Measurements from ENCODE around the gene CMTM7. TPM values are rescaled to one million over a fixed set of nuclear protein-coding genes. Genes with fewer than 3 reads are reported as not detected.

CMTM7 gene
- total and polyA plus RNA-seq, 10 of the 15 experiments (the other 5 are each of a cell fraction or from before 2014, with no cell fraction given): 3.7 to 36.4 (median 14.7) TPM

DNA sequence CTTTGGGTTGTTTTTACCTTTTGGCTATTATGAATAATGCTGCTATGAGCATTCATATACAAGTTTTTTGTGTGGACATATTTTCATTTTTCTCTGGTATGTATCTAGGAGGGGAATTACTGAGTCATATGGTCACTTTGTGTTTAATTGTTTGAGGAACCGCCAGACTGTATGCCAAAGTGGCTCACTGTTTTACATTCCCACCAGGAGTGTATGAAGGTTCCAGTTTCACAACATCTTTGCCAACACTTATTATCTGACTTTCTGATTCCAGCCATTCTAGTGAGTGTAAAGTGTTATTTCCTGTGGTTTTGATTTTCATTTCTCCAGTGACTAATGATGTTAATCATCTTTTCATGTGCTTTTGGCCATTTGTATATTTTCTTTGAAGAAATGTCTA, 51.8 kb downstream of the CMTM7 start (continued):
- TF ChIP-seq SPI1 (IDR thresholded peaks at IDR 0.05; ENCODE audit: borderline replicate concordance, insufficient read depth, low read depth, low read length) (no peak), GATAD2B (conservative IDR thresholded peaks at IDR 0.05; ENCODE audit: low read depth) (no peak), NR2C1 (IDR thresholded peaks at IDR 0.05) (no peak), KAT2A (conservative IDR thresholded peaks at IDR 0.05; ENCODE audit: control insufficient read depth, low read depth, low read length) (no peak), TCF12 (IDR thresholded peaks at IDR 0.05; ENCODE audit: low read depth, low read length) (no peak), MTA2 (IDR thresholded peaks at IDR 0.05; ENCODE audit: low read depth) (peak; percentile 79), NFYA (IDR thresholded peaks at IDR 0.05; ENCODE audit: borderline replicate concordance, low read depth, low read length) (no peak), NR2C2 (IDR thresholded peaks at IDR 0.05; ENCODE audit: borderline replicate concordance, control insufficient read depth, insufficient read length, low read depth) (no peak), BCL11A (IDR thresholded peaks at IDR 0.05; ENCODE audit: low read depth, low read length) (no peak), IKZF1 (conservative IDR thresholded peaks at IDR 0.05) (peak; percentile 77), MXI1 (IDR thresholded peaks at IDR 0.05; ENCODE audit: low read depth, low read length) (no peak), TAF1 (IDR thresholded peaks at IDR 0.05; ENCODE audit: borderline replicate concordance, low read depth, low read length) (no peak)
- TF ChIP-seq, protein P1, sequence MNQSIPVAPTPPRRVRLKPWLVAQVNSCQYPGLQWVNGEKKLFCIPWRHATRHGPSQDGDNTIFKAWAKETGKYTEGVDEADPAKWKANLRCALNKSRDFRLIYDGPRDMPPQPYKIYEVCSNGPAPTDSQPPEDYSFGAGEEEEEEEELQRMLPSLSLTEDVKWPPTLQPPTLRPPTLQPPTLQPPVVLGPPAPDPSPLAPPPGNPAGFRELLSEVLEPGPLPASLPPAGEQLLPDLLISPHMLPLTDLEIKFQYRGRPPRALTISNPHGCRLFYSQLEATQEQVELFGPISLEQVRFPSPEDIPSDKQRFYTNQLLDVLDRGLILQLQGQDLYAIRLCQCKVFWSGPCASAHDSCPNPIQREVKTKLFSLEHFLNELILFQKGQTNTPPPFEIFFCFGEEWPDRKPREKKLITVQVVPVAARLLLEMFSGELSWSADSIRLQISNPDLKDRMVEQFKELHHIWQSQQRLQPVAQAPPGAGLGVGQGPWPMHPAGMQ (IDR thresholded peaks at IDR 0.05; ENCODE audit: borderline replicate concordance): no peak
- TF ChIP-seq, protein P2, sequence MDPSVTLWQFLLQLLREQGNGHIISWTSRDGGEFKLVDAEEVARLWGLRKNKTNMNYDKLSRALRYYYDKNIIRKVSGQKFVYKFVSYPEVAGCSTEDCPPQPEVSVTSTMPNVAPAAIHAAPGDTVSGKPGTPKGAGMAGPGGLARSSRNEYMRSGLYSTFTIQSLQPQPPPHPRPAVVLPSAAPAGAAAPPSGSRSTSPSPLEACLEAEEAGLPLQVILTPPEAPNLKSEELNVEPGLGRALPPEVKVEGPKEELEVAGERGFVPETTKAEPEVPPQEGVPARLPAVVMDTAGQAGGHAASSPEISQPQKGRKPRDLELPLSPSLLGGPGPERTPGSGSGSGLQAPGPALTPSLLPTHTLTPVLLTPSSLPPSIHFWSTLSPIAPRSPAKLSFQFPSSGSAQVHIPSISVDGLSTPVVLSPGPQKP (IDR thresholded peaks at IDR 0.05; ENCODE audit: low read depth, low read length): no peak
- TF ChIP-seq, protein P3, sequence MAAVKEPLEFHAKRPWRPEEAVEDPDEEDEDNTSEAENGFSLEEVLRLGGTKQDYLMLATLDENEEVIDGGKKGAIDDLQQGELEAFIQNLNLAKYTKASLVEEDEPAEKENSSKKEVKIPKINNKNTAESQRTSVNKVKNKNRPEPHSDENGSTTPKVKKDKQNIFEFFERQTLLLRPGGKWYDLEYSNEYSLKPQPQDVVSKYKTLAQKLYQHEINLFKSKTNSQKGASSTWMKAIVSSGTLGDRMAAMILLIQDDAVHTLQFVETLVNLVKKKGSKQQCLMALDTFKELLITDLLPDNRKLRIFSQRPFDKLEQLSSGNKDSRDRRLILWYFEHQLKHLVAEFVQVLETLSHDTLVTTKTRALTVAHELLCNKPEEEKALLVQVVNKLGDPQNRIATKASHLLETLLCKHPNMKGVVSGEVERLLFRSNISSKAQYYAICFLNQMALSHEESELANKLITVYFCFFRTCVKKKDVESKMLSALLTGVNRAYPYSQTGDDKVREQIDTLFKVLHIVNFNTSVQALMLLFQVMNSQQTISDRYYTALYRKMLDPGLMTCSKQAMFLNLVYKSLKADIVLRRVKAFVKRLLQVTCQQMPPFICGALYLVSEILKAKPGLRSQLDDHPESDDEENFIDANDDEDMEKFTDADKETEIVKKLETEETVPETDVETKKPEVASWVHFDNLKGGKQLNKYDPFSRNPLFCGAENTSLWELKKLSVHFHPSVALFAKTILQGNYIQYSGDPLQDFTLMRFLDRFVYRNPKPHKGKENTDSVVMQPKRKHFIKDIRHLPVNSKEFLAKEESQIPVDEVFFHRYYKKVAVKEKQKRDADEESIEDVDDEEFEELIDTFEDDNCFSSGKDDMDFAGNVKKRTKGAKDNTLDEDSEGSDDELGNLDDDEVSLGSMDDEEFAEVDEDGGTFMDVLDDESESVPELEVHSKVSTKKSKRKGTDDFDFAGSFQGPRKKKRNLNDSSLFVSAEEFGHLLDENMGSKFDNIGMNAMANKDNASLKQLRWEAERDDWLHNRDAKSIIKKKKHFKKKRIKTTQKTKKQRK (IDR thresholded peaks at IDR 0.05; ENCODE audit: low read depth, low read length): no peak
- TF ChIP-seq, protein P4, sequence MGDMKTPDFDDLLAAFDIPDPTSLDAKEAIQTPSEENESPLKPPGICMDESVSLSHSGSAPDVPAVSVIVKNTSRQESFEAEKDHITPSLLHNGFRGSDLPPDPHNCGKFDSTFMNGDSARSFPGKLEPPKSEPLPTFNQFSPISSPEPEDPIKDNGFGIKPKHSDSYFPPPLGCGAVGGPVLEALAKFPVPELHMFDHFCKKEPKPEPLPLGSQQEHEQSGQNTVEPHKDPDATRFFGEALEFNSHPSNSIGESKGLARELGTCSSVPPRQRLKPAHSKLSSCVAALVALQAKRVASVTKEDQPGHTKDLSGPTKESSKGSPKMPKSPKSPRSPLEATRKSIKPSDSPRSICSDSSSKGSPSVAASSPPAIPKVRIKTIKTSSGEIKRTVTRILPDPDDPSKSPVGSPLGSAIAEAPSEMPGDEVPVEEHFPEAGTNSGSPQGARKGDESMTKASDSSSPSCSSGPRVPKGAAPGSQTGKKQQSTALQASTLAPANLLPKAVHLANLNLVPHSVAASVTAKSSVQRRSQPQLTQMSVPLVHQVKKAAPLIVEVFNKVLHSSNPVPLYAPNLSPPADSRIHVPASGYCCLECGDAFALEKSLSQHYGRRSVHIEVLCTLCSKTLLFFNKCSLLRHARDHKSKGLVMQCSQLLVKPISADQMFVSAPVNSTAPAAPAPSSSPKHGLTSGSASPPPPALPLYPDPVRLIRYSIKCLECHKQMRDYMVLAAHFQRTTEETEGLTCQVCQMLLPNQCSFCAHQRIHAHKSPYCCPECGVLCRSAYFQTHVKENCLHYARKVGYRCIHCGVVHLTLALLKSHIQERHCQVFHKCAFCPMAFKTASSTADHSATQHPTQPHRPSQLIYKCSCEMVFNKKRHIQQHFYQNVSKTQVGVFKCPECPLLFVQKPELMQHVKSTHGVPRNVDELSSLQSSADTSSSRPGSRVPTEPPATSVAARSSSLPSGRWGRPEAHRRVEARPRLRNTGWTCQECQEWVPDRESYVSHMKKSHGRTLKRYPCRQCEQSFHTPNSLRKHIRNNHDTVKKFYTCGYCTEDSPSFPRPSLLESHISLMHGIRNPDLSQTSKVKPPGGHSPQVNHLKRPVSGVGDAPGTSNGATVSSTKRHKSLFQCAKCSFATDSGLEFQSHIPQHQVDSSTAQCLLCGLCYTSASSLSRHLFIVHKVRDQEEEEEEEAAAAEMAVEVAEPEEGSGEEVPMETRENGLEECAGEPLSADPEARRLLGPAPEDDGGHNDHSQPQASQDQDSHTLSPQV (IDR thresholded peaks at IDR 0.05): no peak
